Ovary (tissue), 9 donors: Measurements from ENCODE around the gene FYN. TPM values are rescaled to one million over a fixed set of nuclear protein-coding genes. Genes with fewer than 3 reads are reported as not detected.

Experiments used
- DNase-seq, 5 donors: peaks; one replicate each; pipeline ENCODE4 v3.0.0-alpha.2; 2019 to 2020
- H3K27ac ChIP-seq, 2 donors: fragments of 200-600 bp; one replicate each; pipeline versions ENCODE4 v1.5.1 to v1.8.0; 2019 to 2022
- H3K27me3 ChIP-seq: fragments of 200-600 bp; one replicate; pipeline ENCODE4 v1.8.0; 2022
- H3K36me3 ChIP-seq: fragments of 200-600 bp; sonication (generic); one replicate; pipeline ENCODE4 v1.5.1; 2019
- H3K4me1 ChIP-seq: one replicate; pipeline ENCODE4 v1.8.1; 2013; ENCODE audit warnings: mild to moderate bottlenecking, moderate library complexity; ENCODE audit not compliant: insufficient read depth
- H3K4me3 ChIP-seq: fragments of 200-600 bp; sonication (generic); one replicate; pipeline ENCODE4 v1.5.1; 2017
- H3K9me3 ChIP-seq, 2 donors: fragments of 200-600 bp in 1 of 2; sonication (generic) in 1 of 2; one replicate each; pipeline versions ENCODE4 v1.5.1 to v1.8.1; 2013 to 2019; ENCODE audit warnings: mild to moderate bottlenecking in 1 of 2, moderate library complexity in 1 of 2
- CTCF ChIP-seq, 3 donors: fragments of 450-650 bp in 2 of 3; fragments of 200-600 bp in 1 of 3; IDR thresholded peaks; one replicate each; pipeline versions ENCODE4 v1.5.1 to v1.8.0; 2016 to 2022; ENCODE audit warnings: antibody characterized with exemption in 3 of 3, mild to moderate bottlenecking in 1 of 3
- EP300 ChIP-seq: sonication (generic); formaldehyde crosslinking; IDR thresholded peaks from one replicate; pipeline ENCODE4 v1.6.1; 2017; ENCODE audit warnings: antibody characterized with exemption
- POLR2A ChIP-seq: fragments of 450-650 bp; IDR thresholded peaks from one replicate; pipeline ENCODE4 v1.6.1; 2017; ENCODE audit warnings: antibody characterized with exemption, mild to moderate bottlenecking, moderate library complexity
- WGBS, 3 donors: extraction: QIAGEN DNeasy Blood & Tissue Kit in 1 of 3; methylation state at CpG; one replicate each; pipeline versions ENCODE4 v1.1.5 to v1.1.7; 2013 to 2017; 5-methylcytosine and 5-hydroxymethylcytosine counted together
- intact Hi-C, 4 donors: fragments of 100-400 bp; cut with DNase I; formaldehyde crosslinking; loops; one replicate each; pipeline versions ENCODE4 v1.11.0 to v1.15.1; 2022 to 2023
- polyA plus RNA-seq, 2 donors: library from polyadenylated mRNA; stranded (reverse); fragments of 200-250 nt in 1 of 2; fragments of 350-450 nt in 1 of 2; fragmentation: Illumina TruSeq in 1 of 2; extraction: RNeasy Lipid Tissue Mini Kit (QIAGEN cat#74804) in 1 of 2; gene quantifications; one replicate each; pipeline ENCODE4 v1.2.3, GENCODE V29; 2013 to 2014
- total RNA-seq, 7 donors: library from RNA; depleted of rRNA in 2 of 7; stranded (reverse); fragments of >200 nt in 2 of 7; fragmentation: NEBNext Ultra II Directional in 3 of 7; extraction: Animal tissue kit (Norgen Biotek cat#: 25700) in 3 of 7; gene quantifications; one replicate each; pipeline versions ENCODE4 v1.1.0 to v1.2.4, GENCODE V29; 2016 to 2023
- donor health status: DM: no; HTN: no; CAD: no; lungs with moderate emphysema.
- donor health status: DM: no; HTN: no; CAD: no.
- donor health status: Bipolar disorder and iron deficiency.
- donor health status: DM: yes; HTN: yes; CAD: no.
- donor health status: DM: no; HTN: no; CAD: no.
- donor health status: DM: yes; HTN: yes; CAD: no.

Gene FYN
- total and polyA plus RNA-seq, 9 donors, result 37.2 to 116 (median 72.7) TPM

- DNase-seq, result no peak
- TF ChIP-seq POLR2A (no peak), CTCF (IDR thresholded peaks at IDR 0.05) (no peak), EP300 (no peak)
- no peaks in the 10 kb centered on the region for H3K27me3 ChIP-seq
- intact Hi-C loops, result no loop called here
- peaks cover 3% of the 10 kb centered on the region for H3K4me1 ChIP-seq
- no peaks in the 10 kb centered on the region for H3K36me3 ChIP-seq
- no peak overlapping the region for H3K4me3 ChIP-seq
- 94 to 96% (median 96%) methylated on average over 6 of the region's 6 CpGs for WGBS, 3 donors
- H3K27ac ChIP-seq, result no peak overlapping the region
- no peaks in the 10 kb centered on the region for H3K9me3 ChIP-seq
These were observed 55.7 kb downstream of the FYN start for GRCh38 chr6:111817451-111818120.

- WGBS, 3 donors, result 82 to 91% (median 91%) methylated on average over 8 of the region's 8 CpGs
- no peak for TF ChIP-seq CTCF (IDR thresholded peaks at IDR 0.05)
- TF ChIP-seq EP300, result no peak
- no peak for DNase-seq
- Histone ChIP-seq H3K4me3 (no peak overlapping the region), H3K27ac (no peak overlapping the region), H3K4me1 (peaks cover 3% of the 10 kb centered on the region), H3K9me3 (no peaks in the 10 kb centered on the region), H3K27me3 (no peaks in the 10 kb centered on the region), H3K36me3 (no peaks in the 10 kb centered on the region)
- intact Hi-C loops, result no loop called here
These were observed 59.5 kb downstream of the FYN start for GRCh38 chr6:111813677-111814310.

- intact Hi-C loops, result no loop called here
- Histone ChIP-seq H3K27ac (no peak overlapping the region), H3K27me3 (no peaks in the 10 kb centered on the region), H3K9me3 (no peaks in the 10 kb centered on the region), H3K4me1 (peaks cover 3% of the 10 kb centered on the region), H3K36me3 (no peaks in the 10 kb centered on the region), H3K4me3 (no peak overlapping the region)
- DNase-seq, result no peak
- TF ChIP-seq EP300, result no peak
- TF ChIP-seq POLR2A, result no peak
- no peak for TF ChIP-seq CTCF (IDR thresholded peaks at IDR 0.05)
These were observed 60.0 kb downstream of the FYN start for GRCh38 chr6:111813237-111813636.

- H3K36me3 ChIP-seq, result no peaks in the 10 kb centered on the region
- no peak overlapping the region for H3K27ac ChIP-seq
- WGBS, 3 donors, result 86 to 91% (median 90%) methylated on average over 8 of the region's 8 CpGs
- no peaks in the 10 kb centered on the region for H3K9me3 ChIP-seq
- no peaks in the 10 kb centered on the region for H3K27me3 ChIP-seq
- intact Hi-C loops, result no loop called here
- TF ChIP-seq CTCF (IDR thresholded peaks at IDR 0.05), result no peak
- no peak for TF ChIP-seq POLR2A
- no peak for TF ChIP-seq EP300
- DNase-seq, result no peak
- H3K4me1 ChIP-seq, result peaks cover 3% of the 10 kb centered on the region
- no peak overlapping the region for H3K4me3 ChIP-seq
These were observed 60.9 kb downstream of the FYN start for GRCh38 chr6:111812060-111813038.
